ENCODE data around the gene WNT7B. TPM values are rescaled to one million over a fixed set of nuclear protein-coding genes. Genes with fewer than 3 reads are reported as not detected.
A peak's percentile ranks its signal among the peaks of the same experiment; 100 is the strongest.

WNT7B gene
- total and polyA plus RNA-seq, 2 of the 8 experiments (the other 6 are each of a cell fraction or from before 2014, with no cell fraction given), result 0.14 to 0.24 TPM

GRCh38 chr22:45993841-45994240 lies 16.9 kb upstream of the WNT7B start:
- DNase-seq (ENCODE audit: low read depth in 1 of 2, low spot score in 2 of 2) (no peak), FAIRE-seq (no peak)
- H3K18ac ChIP-seq (ENCODE audit: extremely low read depth, low read length), result no peak overlapping the region
- ChIA-PET CTCF (ENCODE audit: partially characterized antibody) (interaction anchor here (0.7 to 6.7 kb wide), 42 partner anchors 8 to 349 kb away, joined by 3 to 111 read pairs (median 6); partner anchors contain the start of gene GTSE1), POLR2A (ENCODE audit: partially characterized antibody) (interaction anchor here (1.3 kb wide), 1 partner anchor 123 kb away, joined by 4 read pairs; no protein-coding TSS in a partner anchor)
- no peaks in the 10 kb centered on the region for H3K79me2 ChIP-seq (ENCODE audit: control insufficient read depth in 1 of 2, insufficient read depth in 2 of 2, low read length in 2 of 2)
- no peaks in the 10 kb centered on the region; a peak in 2 of 7 replicates for H3K27me3 ChIP-seq (replicated peaks in 1 of 4; ENCODE audit: control insufficient read depth in 3 of 4, extremely low read depth in 1 of 4, insufficient read depth in 3 of 4, low read length in 3 of 4)
- H2BK15ac ChIP-seq (ENCODE audit: low read length), result no peak overlapping the region
- H3K23me2 ChIP-seq (ENCODE audit: low read depth, low read length), result peaks cover 11% of the 10 kb centered on the region; the same call in 1 of the 2 replicates
- H3K4me1 ChIP-seq (replicated peaks in 1 of 4; ENCODE audit: control insufficient read depth in 3 of 4, insufficient read depth in 4 of 4, low read length in 3 of 4), result peaks cover 0 to 3% (median 0%) of the 10 kb centered on the region in 4 experiments; a peak in 2 of 7 replicates
- H2BK120ac ChIP-seq (replicated peaks; ENCODE audit: low read depth, low read length), result no peak overlapping the region
- no peak overlapping the region for H2BK20ac ChIP-seq (ENCODE audit: low read length)
- no peaks in the 10 kb centered on the region for H3K9me3 ChIP-seq (ENCODE audit: insufficient read depth in 2 of 2, low read depth in 1 of 2, low read length in 1 of 2)
- no peak overlapping the region for H2AFZ ChIP-seq (ENCODE audit: low read length)
- peaks cover 0 to 10% of the 10 kb centered on the region in 2 experiments for H4K20me1 ChIP-seq (replicated peaks in 1 of 2; ENCODE audit: control insufficient read depth in 1 of 2, insufficient read depth in 2 of 2, low read length in 2 of 2)
- no peak overlapping the region for H3K27ac ChIP-seq (ENCODE audit: low read depth, low read length)
- H3K23ac ChIP-seq (ENCODE audit: insufficient read length), result no peak overlapping the region
- H3K4ac ChIP-seq (replicated peaks; ENCODE audit: insufficient read length, low read depth, low read length), result no peak overlapping the region
- 93% methylated on average over 2 of the region's 2 CpGs; no CpG with 5 or more reads in 1 of the 2 experiments for WGBS, 2 experiments (ENCODE audit: extremely low coverage in 1 of 2, insufficient coverage in 1 of 2, insufficient read length in 1 of 2, insufficient replicate concordance in 2 of 2, low coverage in 1 of 2, low lambda C conversion rate in 2 of 2, missing lambda C conversion rate in 1 of 2)
- H3K36me3 ChIP-seq (ENCODE audit: control insufficient read depth in 2 of 4, insufficient read depth in 4 of 4, low read length in 3 of 4), result no peaks in the 10 kb centered on the region
- H4K91ac ChIP-seq (replicated peaks; ENCODE audit: insufficient read length, low read length), result no peak overlapping the region
- H3K9ac ChIP-seq (replicated peaks in 1 of 4; ENCODE audit: extremely low read depth in 1 of 4, low read depth in 3 of 4, low read length in 3 of 4), result no peak overlapping the region
- H4K8ac ChIP-seq (ENCODE audit: extremely low read depth, insufficient read depth, low read length), result no peak overlapping the region
- no peak overlapping the region for H3K4me3 ChIP-seq (ENCODE audit: extremely low read depth in 1 of 4, insufficient read depth in 2 of 4, low read depth in 3 of 4, low read length in 4 of 4)
- H3K79me1 ChIP-seq (ENCODE audit: low read depth, low read length), result no peaks in the 10 kb centered on the region
- no peak overlapping the region for H3K14ac ChIP-seq (ENCODE audit: insufficient read length)
- H4K5ac ChIP-seq (ENCODE audit: insufficient read length, low read depth, low read length), result no peak overlapping the region
- no peak overlapping the region for H2BK5ac ChIP-seq (ENCODE audit: low read depth, low read length)
- peak overlapping the region; percentile 92 for H3K56ac ChIP-seq (replicated peaks; ENCODE audit: insufficient read length, low read depth, low read length)
- H2BK12ac ChIP-seq (ENCODE audit: low read depth, low read length), result no peak overlapping the region
- H3K4me2 ChIP-seq (ENCODE audit: insufficient read depth in 1 of 2, low read depth in 2 of 2, low read length in 2 of 2), result no peak overlapping the region
- H2AK5ac ChIP-seq (ENCODE audit: low read depth, low read length), result 0 out of 2 replicates have a peak overlapping the region, but pooled peaks have one; percentile 49
- no peak for TF ChIP-seq SRF (IDR thresholded peaks at IDR 0.05; ENCODE audit: low read depth, low read length)
- TF ChIP-seq SIN3A (conservative IDR thresholded peaks at IDR 0.05 in 1 of 2, IDR thresholded peaks at IDR 0.05 in 1 of 2; ENCODE audit: low read depth in 1 of 2, low read length in 2 of 2), result no peak
- no peak for TF ChIP-seq SIX5 (IDR thresholded peaks at IDR 0.05; ENCODE audit: low read depth, low read length)
- no peak for TF ChIP-seq BACH1 (IDR thresholded peaks at IDR 0.05; ENCODE audit: low read length)
- TF ChIP-seq CREB1 (IDR thresholded peaks at IDR 0.05), result no peak
- TF ChIP-seq GTF2F1 (IDR thresholded peaks at IDR 0.05; ENCODE audit: borderline replicate concordance, low read depth, low read length), result no peak
- TF ChIP-seq TEAD4 (IDR thresholded peaks at IDR 0.05; ENCODE audit: low read depth, low read length), result no peak
- no peak for TF ChIP-seq KDM4A (IDR thresholded peaks at IDR 0.05; ENCODE audit: low read depth, low read length, severe bottlenecking)
- TF ChIP-seq CBX5 (IDR thresholded peaks at IDR 0.05; ENCODE audit: low read depth, low read length), result no peak
- no peak for TF ChIP-seq JUN (IDR thresholded peaks at IDR 0.05; ENCODE audit: low read depth, low read length)
- no peak for TF ChIP-seq BRCA1 (IDR thresholded peaks at IDR 0.05; ENCODE audit: low read depth, low read length)
- TF ChIP-seq HDAC6 (IDR thresholded peaks at IDR 0.05; ENCODE audit: low read depth, low read length), result no peak
